ENCODE results near the gene SPACA7.

The SPACA7 gene

DNA sequence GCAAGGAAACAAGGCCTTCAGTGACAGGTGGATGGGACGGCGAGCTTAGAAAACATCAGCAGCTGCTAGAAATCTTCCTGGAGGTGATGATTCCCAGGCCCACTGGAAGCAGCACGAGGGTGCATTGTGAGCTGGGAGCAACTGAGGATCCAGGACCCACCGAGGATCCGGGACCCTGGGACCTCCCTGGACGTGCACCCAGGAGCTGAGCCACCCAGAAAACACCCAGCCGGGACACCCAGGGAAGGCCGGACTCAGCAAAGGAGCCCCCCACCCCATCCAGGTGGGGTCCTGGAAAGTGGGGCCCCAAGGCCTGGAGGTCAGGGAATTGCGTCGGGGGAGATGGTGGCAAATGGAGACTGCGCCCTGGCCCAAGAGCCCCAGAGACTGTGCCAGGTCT, 22.3 kb upstream of the SPACA7 start:
- TF ChIP-seq ZC3H10 (CRISPR knock-in tag; IDR thresholded peaks at IDR 0.05) (no peak), ISL1 (CRISPR knock-in tag; IDR thresholded peaks at IDR 0.05) (no peak), BACH2 (CRISPR knock-in tag; IDR thresholded peaks at IDR 0.05; ENCODE audit: borderline replicate concordance) (no peak), ZNF8 (CRISPR knock-in tag; IDR thresholded peaks at IDR 0.05) (no peak), PPARA (CRISPR knock-in tag; IDR thresholded peaks at IDR 0.05; ENCODE audit: borderline replicate concordance) (no peak), OSR1 (CRISPR knock-in tag; IDR thresholded peaks at IDR 0.05) (no peak), SNAI2 (CRISPR knock-in tag; IDR thresholded peaks at IDR 0.05) (no peak), TCF4 (CRISPR knock-in tag; IDR thresholded peaks at IDR 0.05; ENCODE audit: borderline replicate concordance) (no peak), ZNF565 (CRISPR knock-in tag; conservative IDR thresholded peaks at IDR 0.05; ENCODE audit: low read depth) (no peak), ARNTL (CRISPR knock-in tag; IDR thresholded peaks at IDR 0.05; ENCODE audit: borderline replicate concordance, low read depth) (no peak), TOX (CRISPR knock-in tag; IDR thresholded peaks at IDR 0.05; ENCODE audit: borderline replicate concordance) (no peak)
- TF ChIP-seq, protein P1, sequence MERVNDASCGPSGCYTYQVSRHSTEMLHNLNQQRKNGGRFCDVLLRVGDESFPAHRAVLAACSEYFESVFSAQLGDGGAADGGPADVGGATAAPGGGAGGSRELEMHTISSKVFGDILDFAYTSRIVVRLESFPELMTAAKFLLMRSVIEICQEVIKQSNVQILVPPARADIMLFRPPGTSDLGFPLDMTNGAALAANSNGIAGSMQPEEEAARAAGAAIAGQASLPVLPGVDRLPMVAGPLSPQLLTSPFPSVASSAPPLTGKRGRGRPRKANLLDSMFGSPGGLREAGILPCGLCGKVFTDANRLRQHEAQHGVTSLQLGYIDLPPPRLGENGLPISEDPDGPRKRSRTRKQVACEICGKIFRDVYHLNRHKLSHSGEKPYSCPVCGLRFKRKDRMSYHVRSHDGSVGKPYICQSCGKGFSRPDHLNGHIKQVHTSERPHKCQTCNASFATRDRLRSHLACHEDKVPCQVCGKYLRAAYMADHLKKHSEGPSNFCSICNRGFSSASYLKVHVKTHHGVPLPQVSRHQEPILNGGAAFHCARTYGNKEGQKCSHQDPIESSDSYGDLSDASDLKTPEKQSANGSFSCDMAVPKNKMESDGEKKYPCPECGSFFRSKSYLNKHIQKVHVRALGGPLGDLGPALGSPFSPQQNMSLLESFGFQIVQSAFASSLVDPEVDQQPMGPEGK (CRISPR knock-in tag; IDR thresholded peaks at IDR 0.05; ENCODE audit: borderline replicate concordance), result no peak
- TF ChIP-seq, protein P2, sequence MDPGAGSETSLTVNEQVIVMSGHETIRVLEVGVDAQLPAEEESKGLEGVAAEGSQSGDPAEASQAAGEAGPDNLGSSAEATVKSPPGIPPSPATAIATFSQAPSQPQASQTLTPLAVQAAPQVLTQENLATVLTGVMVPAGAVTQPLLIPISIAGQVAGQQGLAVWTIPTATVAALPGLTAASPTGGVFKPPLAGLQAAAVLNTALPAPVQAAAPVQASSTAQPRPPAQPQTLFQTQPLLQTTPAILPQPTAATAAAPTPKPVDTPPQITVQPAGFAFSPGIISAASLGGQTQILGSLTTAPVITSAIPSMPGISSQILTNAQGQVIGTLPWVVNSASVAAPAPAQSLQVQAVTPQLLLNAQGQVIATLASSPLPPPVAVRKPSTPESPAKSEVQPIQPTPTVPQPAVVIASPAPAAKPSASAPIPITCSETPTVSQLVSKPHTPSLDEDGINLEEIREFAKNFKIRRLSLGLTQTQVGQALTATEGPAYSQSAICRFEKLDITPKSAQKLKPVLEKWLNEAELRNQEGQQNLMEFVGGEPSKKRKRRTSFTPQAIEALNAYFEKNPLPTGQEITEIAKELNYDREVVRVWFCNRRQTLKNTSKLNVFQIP (CRISPR knock-in tag; IDR thresholded peaks at IDR 0.05; ENCODE audit: borderline replicate concordance, low read depth), result no peak
- ATAC-seq, result no peak

DNA sequence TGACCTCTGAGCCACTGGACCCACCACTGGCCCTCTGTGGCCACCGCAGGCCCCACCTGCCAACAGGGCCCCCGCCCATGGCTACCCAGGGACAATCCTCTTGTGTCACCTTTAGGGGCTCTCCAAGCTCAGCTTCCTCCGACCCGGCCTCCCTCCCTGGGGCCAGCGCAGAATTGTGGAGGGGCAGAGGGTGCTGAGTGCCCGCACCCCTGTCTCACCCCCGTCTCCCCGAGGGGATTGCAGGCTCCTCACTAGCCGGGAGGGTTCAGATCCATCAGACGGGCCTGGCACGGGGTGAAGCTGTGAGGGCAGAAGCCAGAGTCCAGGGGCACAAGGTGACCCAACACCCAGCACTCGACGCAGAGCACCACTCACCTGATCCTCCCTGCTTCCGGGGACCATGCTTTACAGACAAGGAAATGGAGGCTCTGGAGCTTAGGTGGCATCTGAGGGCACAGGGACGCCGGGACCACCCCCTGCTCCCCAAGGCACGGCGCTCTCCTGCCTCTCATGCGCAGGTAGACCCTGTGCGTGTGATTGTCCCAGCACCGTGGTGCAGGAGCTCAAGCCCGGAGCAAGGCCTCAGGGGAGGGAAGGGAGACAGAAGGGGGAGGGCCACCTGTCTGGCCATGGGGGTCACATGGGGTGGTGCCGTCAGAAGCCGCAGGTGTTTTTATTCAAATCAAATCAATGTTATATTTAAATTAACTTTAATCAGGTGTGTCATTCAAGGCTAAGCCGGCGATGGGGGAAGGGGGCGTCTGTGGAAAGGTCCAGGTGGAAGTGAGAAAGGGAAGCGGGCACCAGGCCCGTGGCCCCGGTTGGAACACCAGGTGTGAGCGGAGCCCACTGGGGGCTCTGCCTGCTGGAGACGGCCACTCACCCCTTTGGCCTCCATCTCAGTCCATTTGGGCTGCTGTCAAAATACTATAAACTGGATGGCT, 21.6 kb upstream of the SPACA7 start:
- no peak for TF ChIP-seq ZFP30 (CRISPR knock-in tag; IDR thresholded peaks at IDR 0.05)
- TF ChIP-seq, protein P3, sequence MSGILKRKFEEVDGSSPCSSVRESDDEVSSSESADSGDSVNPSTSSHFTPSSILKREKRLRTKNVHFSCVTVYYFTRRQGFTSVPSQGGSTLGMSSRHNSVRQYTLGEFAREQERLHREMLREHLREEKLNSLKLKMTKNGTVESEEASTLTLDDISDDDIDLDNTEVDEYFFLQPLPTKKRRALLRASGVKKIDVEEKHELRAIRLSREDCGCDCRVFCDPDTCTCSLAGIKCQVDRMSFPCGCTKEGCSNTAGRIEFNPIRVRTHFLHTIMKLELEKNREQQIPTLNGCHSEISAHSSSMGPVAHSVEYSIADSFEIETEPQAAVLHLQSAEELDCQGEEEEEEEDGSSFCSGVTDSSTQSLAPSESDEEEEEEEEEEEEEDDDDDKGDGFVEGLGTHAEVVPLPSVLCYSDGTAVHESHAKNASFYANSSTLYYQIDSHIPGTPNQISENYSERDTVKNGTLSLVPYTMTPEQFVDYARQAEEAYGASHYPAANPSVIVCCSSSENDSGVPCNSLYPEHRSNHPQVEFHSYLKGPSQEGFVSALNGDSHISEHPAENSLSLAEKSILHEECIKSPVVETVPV (CRISPR knock-in tag; IDR thresholded peaks at IDR 0.05), result no peak
- no peak for TF ChIP-seq ZNF565 (CRISPR knock-in tag; conservative IDR thresholded peaks at IDR 0.05; ENCODE audit: low read depth)
- TF ChIP-seq TOX (CRISPR knock-in tag; IDR thresholded peaks at IDR 0.05; ENCODE audit: borderline replicate concordance), result no peak
- no peak for TF ChIP-seq ESRRG (CRISPR knock-in tag; IDR thresholded peaks at IDR 0.05)
- TF ChIP-seq, protein P1 (CRISPR knock-in tag; IDR thresholded peaks at IDR 0.05; ENCODE audit: borderline replicate concordance), result no peak
- TF ChIP-seq ZFP3 (CRISPR knock-in tag; IDR thresholded peaks at IDR 0.05), result no peak
- TF ChIP-seq, protein P4, sequence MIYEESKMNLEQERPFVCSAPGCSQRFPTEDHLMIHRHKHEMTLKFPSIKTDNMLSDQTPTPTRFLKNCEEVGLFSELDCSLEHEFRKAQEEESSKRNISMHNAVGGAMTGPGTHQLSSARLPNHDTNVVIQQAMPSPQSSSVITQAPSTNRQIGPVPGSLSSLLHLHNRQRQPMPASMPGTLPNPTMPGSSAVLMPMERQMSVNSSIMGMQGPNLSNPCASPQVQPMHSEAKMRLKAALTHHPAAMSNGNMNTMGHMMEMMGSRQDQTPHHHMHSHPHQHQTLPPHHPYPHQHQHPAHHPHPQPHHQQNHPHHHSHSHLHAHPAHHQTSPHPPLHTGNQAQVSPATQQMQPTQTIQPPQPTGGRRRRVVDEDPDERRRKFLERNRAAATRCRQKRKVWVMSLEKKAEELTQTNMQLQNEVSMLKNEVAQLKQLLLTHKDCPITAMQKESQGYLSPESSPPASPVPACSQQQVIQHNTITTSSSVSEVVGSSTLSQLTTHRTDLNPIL (CRISPR knock-in tag; IDR thresholded peaks at IDR 0.05; ENCODE audit: low read depth), result no peak
- no peak for ATAC-seq

DNA sequence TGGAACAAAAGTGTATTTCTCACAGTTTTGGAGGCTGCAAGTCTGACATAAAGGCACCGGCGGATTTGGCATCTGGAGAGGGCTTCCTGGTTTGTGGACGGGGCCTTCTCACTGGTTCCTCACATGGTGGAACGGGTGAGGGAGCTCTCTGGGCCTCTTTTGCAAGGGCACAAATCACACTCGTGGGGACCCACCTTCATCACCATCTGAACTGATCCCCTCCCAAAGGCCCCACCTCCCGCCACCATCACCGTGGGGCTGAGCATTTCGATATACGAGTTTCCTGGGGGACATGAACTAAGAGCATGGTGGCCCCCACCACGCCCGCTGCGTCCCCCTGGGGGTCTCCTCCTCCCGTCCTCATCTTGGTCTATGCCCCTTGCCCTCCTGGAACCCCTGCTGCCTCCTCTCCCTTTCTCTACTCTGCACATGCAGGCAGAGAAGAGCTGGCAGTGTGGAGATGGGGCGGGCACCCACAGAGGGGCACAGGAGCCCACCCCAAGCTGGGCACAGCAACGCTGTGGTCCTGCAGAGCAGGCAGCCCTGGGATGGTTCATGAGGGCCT, 20.8 kb upstream of the SPACA7 start:
- no peak for TF ChIP-seq ISL1 (CRISPR knock-in tag; IDR thresholded peaks at IDR 0.05)
- no peak for ATAC-seq

DNA sequence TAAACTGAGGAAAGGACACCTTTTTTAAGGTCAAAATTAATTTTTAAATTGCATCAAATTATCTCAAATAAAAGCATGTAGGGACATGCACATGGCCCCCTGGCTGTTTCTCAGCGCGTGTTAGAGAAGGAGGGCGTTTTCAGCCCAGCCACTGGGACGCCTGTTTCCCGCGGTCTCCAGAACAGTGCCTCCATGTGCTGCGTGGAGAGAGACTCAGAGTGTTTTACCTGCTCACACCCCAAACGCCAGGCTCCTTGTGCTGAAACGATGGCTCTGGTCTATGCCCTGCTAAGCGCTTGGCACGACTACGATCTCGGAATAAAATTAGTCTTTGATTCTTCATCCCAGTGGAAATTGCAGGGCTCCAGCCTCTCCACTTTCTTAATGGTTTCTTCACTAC, 20.0 kb upstream of the SPACA7 start:
- ATAC-seq, result no peak
- TF ChIP-seq ZFP3 (CRISPR knock-in tag; IDR thresholded peaks at IDR 0.05), result no peak
- TF ChIP-seq, protein P1 (CRISPR knock-in tag; IDR thresholded peaks at IDR 0.05; ENCODE audit: borderline replicate concordance), result no peak
- no peak for TF ChIP-seq ESRRG (CRISPR knock-in tag; IDR thresholded peaks at IDR 0.05)
- TF ChIP-seq, protein P4 (CRISPR knock-in tag; IDR thresholded peaks at IDR 0.05; ENCODE audit: low read depth), result no peak
- no peak for TF ChIP-seq ARNTL (CRISPR knock-in tag; IDR thresholded peaks at IDR 0.05; ENCODE audit: borderline replicate concordance, low read depth)
- no peak for TF ChIP-seq RARB (CRISPR knock-in tag; IDR thresholded peaks at IDR 0.05)
- TF ChIP-seq CSDC2 (CRISPR knock-in tag; IDR thresholded peaks at IDR 0.05), result no peak
- TF ChIP-seq, protein P3 (CRISPR knock-in tag; IDR thresholded peaks at IDR 0.05), result no peak

Measured in SK-N-SH treated with all-trans-retinoic acid at 6 μM for 48 hours (cell line).